Stromal cell of bone marrow (primary cell): ENCODE measurements around the gene NDUFA11.

Experiments used
- DNase-seq: peaks from one replicate; pipeline ENCODE4 v3.0.0-alpha.2; 2012; ENCODE audit warnings: low read depth

NDUFA11 gene

DNA sequence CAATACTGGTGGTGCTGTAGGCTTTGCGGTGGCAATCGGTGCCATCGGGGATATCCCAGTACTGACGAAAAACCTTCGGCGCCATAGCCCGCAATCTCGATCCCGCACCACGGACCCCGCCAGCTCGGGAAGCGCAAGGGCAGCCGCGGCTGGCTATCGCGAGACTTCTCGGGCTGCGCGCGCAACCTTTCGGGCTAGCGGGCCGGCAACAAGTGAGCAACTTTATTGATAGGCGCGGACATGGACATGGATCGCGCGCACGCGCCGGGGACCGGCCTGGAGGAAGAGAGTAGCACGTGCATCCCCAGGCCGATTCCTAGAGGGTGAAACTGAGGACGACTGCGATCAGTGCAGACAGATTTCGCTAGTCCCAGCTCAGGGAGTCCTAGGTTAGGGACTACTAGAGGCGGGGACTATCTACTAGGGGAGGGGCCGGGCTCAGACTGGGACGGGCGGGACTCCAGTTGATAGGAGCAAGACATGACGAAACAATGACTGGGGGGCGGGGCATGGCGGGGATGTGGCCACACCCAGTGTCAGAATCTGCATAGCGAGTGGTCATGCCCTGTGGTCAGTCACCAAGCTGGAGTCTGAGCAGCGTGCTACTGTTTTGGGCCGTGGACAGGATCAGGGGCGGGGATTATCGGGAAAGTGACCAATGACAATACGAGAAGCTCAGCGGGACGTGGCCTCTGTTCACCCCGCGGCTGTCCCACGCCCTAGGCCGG lies at the start of gene NDUFA11:
Gene NDUFA11, minus strand, starts transcription at position 167 of the 728 bp plus-strand sequence. Its CDS starts 82 bp downstream, at position 85.
- peak; percentile 89 for DNase-seq

- no peak for DNase-seq
Observed at GRCh38 chr19:5953030-5953589, 49.5 kb upstream of the NDUFA11 start.

GRCh38 chr19:5952193-5953029 lies 48.8 kb upstream of the NDUFA11 start:
- DNase-seq = no peak

- no peak for DNase-seq
Observed at GRCh38 chr19:5951338-5951861, 47.8 kb upstream of the NDUFA11 start.

DNA sequence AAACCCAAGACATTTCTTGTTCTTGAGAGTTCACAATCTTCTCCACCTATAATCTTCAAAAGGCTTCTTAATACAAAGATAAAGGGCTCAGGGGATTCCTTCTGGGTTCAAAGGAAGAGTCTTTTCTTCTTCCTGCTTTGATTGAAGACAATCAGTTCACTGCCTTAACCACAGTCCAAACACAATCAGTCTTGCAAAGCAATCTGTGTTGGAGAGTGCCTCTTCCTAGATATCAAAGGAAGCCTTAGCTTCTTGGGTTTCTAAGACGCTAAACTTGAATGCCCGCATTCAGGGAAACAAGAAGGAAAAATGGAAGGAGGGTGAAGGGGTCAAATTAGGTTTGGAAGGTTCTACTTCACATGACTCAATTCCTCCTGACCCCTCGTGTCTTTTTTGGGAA lies 47.2 kb upstream of the NDUFA11 start:
- no peak for DNase-seq

DNA sequence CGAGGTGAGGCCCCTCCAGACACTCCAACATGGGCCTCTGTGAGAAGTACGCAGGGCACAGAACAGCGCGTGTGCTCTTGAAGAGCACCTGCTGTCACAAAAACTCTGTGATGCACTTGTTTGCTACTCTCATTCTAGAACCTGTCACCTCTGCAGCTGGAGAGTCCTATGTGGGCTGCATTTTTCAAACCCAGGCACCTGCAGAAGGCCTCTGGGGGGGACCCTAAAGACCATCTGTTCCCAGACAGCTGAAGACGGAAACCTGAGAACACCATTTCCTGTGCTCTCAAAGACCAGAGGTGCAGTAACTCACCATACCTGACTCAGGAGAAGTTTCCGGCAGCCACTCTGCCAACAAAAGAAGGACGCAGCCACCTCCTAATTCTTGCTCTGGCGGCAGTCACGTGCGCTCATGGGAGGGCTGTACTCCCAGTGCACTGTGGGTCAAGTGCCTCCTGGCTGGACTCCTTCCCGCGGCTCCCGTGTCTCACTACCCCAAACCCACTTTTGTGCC lies 46.3 kb upstream of the NDUFA11 start:
- no peak for DNase-seq

DNA sequence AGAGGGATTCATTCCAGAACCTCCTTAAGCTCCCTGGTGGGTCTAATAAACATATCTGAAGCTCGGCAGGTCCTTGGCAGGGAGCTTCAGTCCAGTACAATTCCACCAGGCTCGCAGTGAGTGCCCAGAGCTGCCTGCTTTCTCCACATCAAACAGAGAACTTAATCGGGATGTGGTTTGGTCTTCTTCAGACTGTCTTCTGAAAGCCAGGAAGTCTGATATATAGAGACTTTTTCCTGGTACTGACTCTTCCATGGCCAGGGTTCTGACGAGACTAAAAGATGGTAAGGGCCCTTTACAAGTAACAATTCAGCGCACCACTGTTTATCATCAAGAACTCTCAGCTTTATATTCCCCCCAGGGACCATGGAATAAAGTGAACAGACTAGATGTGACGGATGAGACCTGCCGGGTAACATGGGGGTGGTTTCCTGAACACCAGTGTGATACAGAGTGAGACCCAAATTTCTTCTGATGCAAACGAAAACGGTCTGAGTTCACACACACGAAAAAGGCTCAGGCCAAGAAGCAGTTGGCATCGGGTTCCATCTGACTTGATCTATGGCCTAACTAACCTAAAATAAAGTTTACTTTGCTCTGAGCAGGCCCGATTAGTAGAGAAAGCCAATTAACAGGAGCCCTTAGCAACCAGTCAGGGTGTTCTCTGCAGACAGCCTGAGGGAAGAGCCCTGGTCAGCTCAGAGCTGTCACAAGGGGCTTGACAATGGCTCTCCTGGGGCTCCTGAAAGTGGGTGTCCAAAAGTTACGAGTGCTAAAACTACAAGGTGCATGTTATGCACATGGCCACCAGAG lies 45.4 kb upstream of the NDUFA11 start:
- no peak for DNase-seq

DNA sequence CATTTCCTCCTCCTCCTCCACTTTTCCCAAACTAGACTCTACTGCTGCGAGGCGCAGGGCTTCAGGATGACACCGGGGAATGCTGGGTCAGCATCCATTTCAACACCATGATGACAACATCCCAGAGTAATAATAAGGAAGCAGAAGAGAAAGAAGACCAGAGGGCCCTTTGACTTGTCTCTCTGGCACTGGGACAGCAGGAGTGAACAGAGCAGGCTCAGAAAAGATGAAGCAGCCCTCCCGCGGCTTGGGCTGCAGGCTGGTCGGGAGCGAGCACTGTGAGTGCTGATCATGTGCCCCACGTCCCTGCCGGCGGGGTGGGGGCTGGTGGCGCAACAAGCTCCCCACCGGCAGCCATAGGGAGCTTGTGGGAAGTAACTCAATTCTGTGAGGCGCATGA lies 43.8 kb upstream of the NDUFA11 start:
- peak; percentile 65 for DNase-seq

DNA sequence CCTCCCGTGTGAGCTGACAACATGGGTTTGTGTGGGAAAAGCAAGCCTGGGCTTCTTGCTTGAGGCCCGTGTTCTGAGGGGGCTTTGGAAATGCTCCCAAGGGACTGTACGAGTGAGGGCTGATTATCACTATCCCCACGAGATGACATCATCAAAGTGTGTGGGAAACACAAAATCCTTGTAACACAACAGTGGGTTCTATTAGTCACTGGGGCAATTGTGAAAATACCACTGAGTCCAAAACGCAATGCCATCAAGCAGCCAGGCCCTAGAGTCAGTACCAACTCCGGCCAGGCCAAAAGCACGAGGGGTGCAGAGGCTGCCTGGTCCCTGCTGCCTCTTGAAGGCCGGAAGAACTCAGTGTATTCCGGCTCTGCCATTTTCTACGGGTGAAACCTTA lies 40.0 kb upstream of the NDUFA11 start:
- no peak for DNase-seq

GRCh38 chr19:5943045-5943444 lies 39.5 kb upstream of the NDUFA11 start:
- DNase-seq = no peak

- no peak for DNase-seq
Observed at GRCh38 chr19:5941673-5942072, 38.1 kb upstream of the NDUFA11 start.

DNA sequence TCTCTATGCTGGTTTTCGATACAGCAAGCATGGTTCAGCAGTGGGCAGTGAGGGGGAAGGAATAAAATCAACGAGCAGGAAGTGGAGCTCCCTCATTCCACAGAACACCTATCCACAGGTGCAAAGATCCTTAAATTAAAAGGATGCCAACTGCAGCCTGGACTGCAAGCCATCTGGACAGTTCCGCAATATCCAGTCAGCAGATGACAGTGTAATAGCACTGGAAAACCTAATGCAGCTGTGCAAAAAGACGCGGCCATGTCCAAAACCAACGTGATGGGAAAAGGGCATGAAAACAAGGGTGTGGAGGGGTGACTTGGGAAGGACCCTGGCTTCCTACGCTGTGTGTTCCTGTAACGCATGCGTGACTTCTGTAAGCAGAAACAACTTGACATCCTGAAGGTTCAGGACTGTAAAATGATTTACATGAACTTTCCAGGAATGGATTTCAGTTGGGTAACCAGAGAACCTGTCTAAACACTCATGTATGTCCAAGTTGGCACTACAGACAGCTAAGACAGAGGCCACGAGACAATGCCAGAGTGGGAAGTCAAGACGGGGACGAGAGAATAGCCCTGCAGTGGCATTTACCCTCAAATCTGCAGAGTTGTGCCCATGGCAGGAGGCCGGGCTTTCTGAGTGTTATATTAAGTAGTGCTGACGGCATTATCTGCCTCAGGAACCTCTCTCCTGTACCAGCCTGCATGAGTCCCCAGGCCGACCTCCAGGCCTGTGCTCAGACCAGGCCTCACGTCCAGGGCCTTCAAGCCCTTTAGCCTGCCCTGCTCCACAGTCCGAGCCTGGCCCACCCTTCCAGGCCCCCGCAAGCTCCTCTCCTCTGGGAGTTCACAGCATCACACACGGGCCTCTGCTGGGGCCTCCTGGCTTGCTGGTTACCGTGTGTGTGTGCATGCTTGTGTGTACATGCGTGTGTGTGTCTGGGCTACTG lies 36.9 kb upstream of the NDUFA11 start:
- DNase-seq = no peak

- DNase-seq = no peak
Observed at GRCh38 chr19:5937550-5937949, 34.0 kb upstream of the NDUFA11 start.

DNA sequence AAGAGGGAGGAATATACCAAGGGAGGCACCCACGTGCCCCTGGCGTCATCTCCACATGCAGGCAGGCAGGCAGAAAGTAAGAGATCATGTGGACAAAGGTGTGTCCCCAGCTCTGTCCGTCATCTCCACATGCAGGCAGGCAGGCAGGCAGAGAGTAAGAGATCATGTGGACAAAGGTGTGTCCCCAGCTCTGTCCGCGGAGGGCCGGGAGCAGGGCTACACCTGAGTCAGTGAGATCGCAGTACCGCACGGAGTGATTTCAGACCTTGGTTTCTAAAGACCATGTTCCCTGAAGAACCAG lies 32.7 kb upstream of the NDUFA11 start:
- no peak for DNase-seq

GRCh38 chr19:5935473-5936291 lies 32.1 kb upstream of the NDUFA11 start:
- DNase-seq = no peak

- peak; percentile 66 for DNase-seq
Observed at GRCh38 chr19:5934774-5935472, 31.3 kb upstream of the NDUFA11 start.

- no peak for DNase-seq
Observed at GRCh38 chr19:5934069-5934401, 30.4 kb upstream of the NDUFA11 start.

DNA sequence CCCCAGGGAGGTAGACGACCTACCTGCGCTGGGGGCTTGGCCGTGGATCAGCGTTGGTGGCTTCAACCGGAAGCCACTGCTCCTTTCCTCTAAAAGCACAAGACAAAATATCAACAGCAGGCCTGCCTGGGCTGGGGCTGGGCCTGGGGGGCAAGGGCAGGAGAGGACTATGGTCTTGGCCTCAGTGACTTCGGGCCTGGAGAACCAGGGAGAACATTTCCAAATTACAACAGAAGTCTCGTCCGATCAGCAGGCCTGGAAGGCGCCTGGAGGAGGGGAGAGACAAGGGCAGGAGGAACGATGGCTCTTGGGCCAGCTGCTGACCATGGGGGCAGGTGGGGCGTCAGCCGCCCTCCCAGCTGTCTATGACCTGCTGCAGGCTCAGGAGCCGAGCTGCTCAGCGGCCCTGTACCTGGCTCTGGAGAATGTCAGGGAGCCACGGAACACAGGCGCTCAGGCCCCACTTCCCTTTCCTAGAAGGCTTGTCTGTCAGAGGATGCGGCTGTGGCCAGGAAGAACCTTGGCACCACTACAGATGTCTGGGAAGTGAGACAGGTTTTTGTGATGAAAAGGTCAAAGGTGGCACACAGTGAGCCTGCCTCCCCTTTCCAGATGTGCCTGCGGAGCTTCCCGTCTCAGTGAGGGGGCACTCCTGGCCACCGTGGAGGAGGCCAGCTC lies 29.9 kb upstream of the NDUFA11 start:
- no peak for DNase-seq
